NCI-H2029 treated with DMSO at 0.1 percent for 48 hours (cell line): ENCODE data around the gene SLC40A1.

Experiments used
- DNase-seq: peaks from one replicate; lab custom pipeline; 2025; lab: John Stamatoyannopoulos, UW

The SLC40A1 gene

GRCh38 chr2:189566046-189566445, 14.5 kb downstream of the SLC40A1 start:
- no peak for DNase-seq

- DNase-seq = no peak
Observed at GRCh38 chr2:189561371-189562038, 19.1 kb downstream of the SLC40A1 start.

- DNase-seq = no peak
Observed at GRCh38 chr2:189560273-189560586, 20.4 kb downstream of the SLC40A1 start.

- DNase-seq = no peak
Observed at GRCh38 chr2:189559579-189560272, 20.9 kb downstream of the SLC40A1 start.

- no peak for DNase-seq
Observed at GRCh38 chr2:189558516-189559272, 21.9 kb downstream of the SLC40A1 start.

- no peak for DNase-seq
Observed at GRCh38 chr2:189557373-189557772, 23.2 kb downstream of the SLC40A1 start.

GRCh38 chr2:189556526-189556925, 24.1 kb downstream of the SLC40A1 start:
- DNase-seq = no peak

GRCh38 chr2:189555232-189555631, 25.4 kb downstream of the SLC40A1 start:
- no peak for DNase-seq

GRCh38 chr2:189553504-189554088, 27.0 kb downstream of the SLC40A1 start:
- DNase-seq = no peak

GRCh38 chr2:189552991-189553404, 27.6 kb downstream of the SLC40A1 start:
- no peak for DNase-seq

GRCh38 chr2:189552334-189552990, 28.1 kb downstream of the SLC40A1 start:
- DNase-seq = no peak

GRCh38 chr2:189551808-189552207, 28.8 kb downstream of the SLC40A1 start:
- DNase-seq = no peak

- DNase-seq = no peak
Observed at GRCh38 chr2:189549449-189549832, 31.1 kb downstream of the SLC40A1 start.

- no peak for DNase-seq
Observed at GRCh38 chr2:189548666-189549448, 31.7 kb downstream of the SLC40A1 start.

GRCh38 chr2:189545418-189545817, 35.2 kb downstream of the SLC40A1 start:
- no peak for DNase-seq

- DNase-seq = no peak
Observed at GRCh38 chr2:189544318-189545042, 36.1 kb downstream of the SLC40A1 start.

GRCh38 chr2:189543367-189543766, 37.2 kb downstream of the SLC40A1 start:
- no peak for DNase-seq

- no peak for DNase-seq
Observed at GRCh38 chr2:189542145-189542882, 38.3 kb downstream of the SLC40A1 start.

- no peak for DNase-seq
Observed at GRCh38 chr2:189541591-189541990, 39.0 kb downstream of the SLC40A1 start.

GRCh38 chr2:189540551-189540950, 40.0 kb downstream of the SLC40A1 start:
- DNase-seq = no peak
